Spleen (tissue), 11 donors: ENCODE data around the gene CDK8. TPM values are rescaled to one million over a fixed set of nuclear protein-coding genes. Genes with fewer than 3 reads are reported as not detected.

Experiments used
- DNase-seq: peaks from one replicate; pipeline ENCODE4 v3.0.0-alpha.2; 2020
- H3K27ac ChIP-seq, 8 donors: fragments of 200-600 bp; sonication (generic) in 7 of 8; 1 replicate in 4 of 8; 2 replicates in 4 of 8; pipeline versions ENCODE4 v1.5.0 to v1.8.0; 2016 to 2021; ENCODE audit warnings: inconsistent platforms in 4 of 8, mild to moderate bottlenecking in 4 of 8, moderate library complexity in 1 of 8
- H3K27me3 ChIP-seq, 7 donors: fragments of 200-600 bp; sonication (generic) in 6 of 7; replicated peaks in 1 of 7; 1 replicate in 4 of 7; 2 replicates in 3 of 7; pipeline versions ENCODE4 v1.5.0 to v1.8.0; 2016 to 2021; ENCODE audit warnings: inconsistent platforms in 3 of 7, mild to moderate bottlenecking in 1 of 7
- H3K36me3 ChIP-seq, 6 donors: fragments of 200-600 bp; sonication (generic) in 5 of 6; 1 replicate in 4 of 6; 2 replicates in 2 of 6; pipeline versions ENCODE4 v1.5.0 to v1.8.0; 2016 to 2021; ENCODE audit warnings: inconsistent platforms in 2 of 6
- H3K4me1 ChIP-seq, 6 donors: fragments of 200-600 bp; sonication (generic) in 5 of 6; 1 replicate in 3 of 6; 2 replicates in 3 of 6; pipeline versions ENCODE4 v1.5.0 to v1.8.0; 2016 to 2021; ENCODE audit warnings: inconsistent platforms in 3 of 6
- H3K4me3 ChIP-seq, 8 donors: fragments of 200-600 bp; sonication (generic) in 7 of 8; 1 replicate in 4 of 8; 2 replicates in 4 of 8; pipeline versions ENCODE4 v1.5.0 to v1.8.0; 2016 to 2021; ENCODE audit warnings: inconsistent platforms in 4 of 8, mild to moderate bottlenecking in 4 of 8, moderate library complexity in 2 of 8
- H3K9me3 ChIP-seq, 8 donors: fragments of 200-600 bp; sonication (generic) in 7 of 8; 1 replicate in 4 of 8; 2 replicates in 4 of 8; pipeline versions ENCODE4 v1.5.0 to v1.8.0; 2016 to 2021; ENCODE audit warnings: inconsistent platforms in 4 of 8
- CTCF ChIP-seq, 11 experiments: fragments of 200-600 bp in 7 of 11; fragments of 450-650 bp in 4 of 11; sonication (generic) in 4 of 11; IDR thresholded peaks in 8 of 11; conservative IDR thresholded peaks in 3 of 11; 1 replicate in 7 of 11; 2 replicates in 4 of 11; pipeline versions ENCODE4 v1.4.0 to v1.8.0; 2016 to 2021; ENCODE audit warnings: antibody characterized with exemption in 11 of 11, inconsistent platforms in 4 of 11, mild to moderate bottlenecking in 1 of 11
- POLR2A ChIP-seq, 3 donors: fragments of 450-650 bp; IDR thresholded peaks; one replicate each; pipeline ENCODE4 v1.5.1; 2017; ENCODE audit warnings: antibody characterized with exemption in 3 of 3, mild to moderate bottlenecking in 1 of 3
- POLR2AphosphoS5 ChIP-seq, 3 donors: sonication (generic); formaldehyde crosslinking; IDR thresholded peaks; one replicate each; pipeline ENCODE4 v1.5.1; 2017; ENCODE audit warnings: antibody characterized with exemption in 3 of 3
- WGBS, 5 donors: extraction: QIAGEN DNeasy Blood & Tissue Kit in 3 of 5; methylation state at CpG; one replicate each; pipeline versions ENCODE4 v1.1.5 to v1.1.7; 2013 to 2018; 5-methylcytosine and 5-hydroxymethylcytosine counted together
- intact Hi-C: fragments of 100-400 bp; cut with DNase I; formaldehyde crosslinking; loops from one replicate; pipeline ENCODE4 v1.15.0; 2023; ENCODE audit warnings: low total_unique reads
- polyA plus RNA-seq, 3 donors: library from polyadenylated mRNA; stranded (reverse); fragments of 200-250 nt; gene quantifications; one replicate each; pipeline ENCODE4 v1.2.1, GENCODE V29; 2013
- total RNA-seq, 7 donors: library from RNA; depleted of rRNA in 3 of 7; stranded (reverse); fragments of >200 nt in 3 of 7; fragmentation: NEBNext Ultra II Directional in 4 of 7; extraction: Animal tissue kit (Norgen Biotek cat#: 25700) in 4 of 7; gene quantifications; one replicate each; pipeline versions ENCODE4 v1.1.0 to v1.2.1, GENCODE V29; 2016 to 2021
- donor health status: healthy with polysubstance abuse.
- donor health status: DM: no; HTN: no; CAD: no; lungs with moderate emphysema.
- donor health status: DM: no; HTN: no; CAD: no.
- donor health status: Bipolar disorder and iron deficiency.
- donor health status: healthy.
- donor health status: DM: no; HTN: no; CAD: no.
- donor health status: DM: yes; HTN: yes; CAD: no.

Gene CDK8
- total and polyA plus RNA-seq, 10 donors = 7.8 to 16.4 (median 9.2) TPM

GRCh38 chr13:26236296-26236695 lies 17.6 kb upstream of the CDK8 start:
- intact Hi-C loops = no loop called here
- H3K27me3 ChIP-seq = peaks cover 0 to 5% (median 0%) of the 10 kb centered on the region in 7 donors
- H3K4me3 ChIP-seq = no peak overlapping the region
- no peaks in the 10 kb centered on the region for H3K4me1 ChIP-seq
- 27 to 59% (median 42%) methylated on average over 1 of the region's 1 CpG for WGBS, 5 donors
- no peaks in the 10 kb centered on the region for H3K9me3 ChIP-seq
- no peak for TF ChIP-seq CTCF (IDR thresholded peaks at IDR 0.05 in 8 of 11, conservative IDR thresholded peaks at IDR 0.05 in 3 of 11)
- no peak for TF ChIP-seq POLR2A (IDR thresholded peaks at IDR 0.05)
- no peak for TF ChIP-seq POLR2AphosphoS5 (IDR thresholded peaks at IDR 0.05)
- H3K36me3 ChIP-seq = no peaks in the 10 kb centered on the region
- no peak for DNase-seq
- H3K27ac ChIP-seq = no peak overlapping the region

GRCh38 chr13:26246154-26246553 lies 7.8 kb upstream of the CDK8 start:
- Histone ChIP-seq H3K9me3 (peaks cover 0 to 10% (median 5%) of the 10 kb centered on the region in 8 donors), H3K27ac (no peak overlapping the region), H3K27me3 (peaks cover 0 to 6% (median 0%) of the 10 kb centered on the region in 7 donors), H3K36me3 (no peaks in the 10 kb centered on the region), H3K4me1 (no peaks in the 10 kb centered on the region), H3K4me3 (no peak overlapping the region)
- TF ChIP-seq POLR2AphosphoS5 (IDR thresholded peaks at IDR 0.05) = no peak
- no peak for TF ChIP-seq CTCF (IDR thresholded peaks at IDR 0.05 in 8 of 11, conservative IDR thresholded peaks at IDR 0.05 in 3 of 11)
- no peak for TF ChIP-seq POLR2A (IDR thresholded peaks at IDR 0.05)
- intact Hi-C loops = no loop called here
- WGBS, 5 donors = 59 to 80% (median 71%) methylated on average over 5 of the region's 5 CpGs
- DNase-seq = no peak

GRCh38 chr13:26247011-26247410 lies 6.9 kb upstream of the CDK8 start:
- no peaks in the 10 kb centered on the region for H3K4me1 ChIP-seq

GRCh38 chr13:26247608-26248007 lies 6.3 kb upstream of the CDK8 start:
- Histone ChIP-seq H3K4me1 (no peaks in the 10 kb centered on the region), H3K27ac (no peak overlapping the region), H3K27me3 (peaks cover 0 to 6% (median 0%) of the 10 kb centered on the region in 7 donors), H3K36me3 (no peaks in the 10 kb centered on the region), H3K9me3 (peaks cover 0 to 3% (median under 1%) of the 10 kb centered on the region in 8 donors), H3K4me3 (no peak overlapping the region)
- TF ChIP-seq POLR2A (IDR thresholded peaks at IDR 0.05) = no peak
- no peak for TF ChIP-seq POLR2AphosphoS5 (IDR thresholded peaks at IDR 0.05)
- TF ChIP-seq CTCF (IDR thresholded peaks at IDR 0.05 in 8 of 11, conservative IDR thresholded peaks at IDR 0.05 in 3 of 11) = no peak
- 39 to 56% (median 52%) methylated on average over 3 of the region's 3 CpGs for WGBS, 5 donors
- intact Hi-C loops = no loop called here
- DNase-seq = no peak

More at GRCh38 chr13:26247011-26247410, 6.9 kb upstream of the CDK8 start:
- Histone ChIP-seq H3K27me3 (peaks cover 0 to 6% (median 0%) of the 10 kb centered on the region in 7 donors), H3K9me3 (peaks cover 0 to 9% (median 5%) of the 10 kb centered on the region in 8 donors), H3K36me3 (no peaks in the 10 kb centered on the region), H3K27ac (no peak overlapping the region), H3K4me3 (no peak overlapping the region)
- TF ChIP-seq POLR2AphosphoS5 (IDR thresholded peaks at IDR 0.05) = no peak
- no peak for TF ChIP-seq POLR2A (IDR thresholded peaks at IDR 0.05)
- no peak for TF ChIP-seq CTCF (IDR thresholded peaks at IDR 0.05 in 8 of 11, conservative IDR thresholded peaks at IDR 0.05 in 3 of 11)
- intact Hi-C loops = no loop called here
- DNase-seq = no peak
- WGBS, 5 donors = 73 to 79% (median 76%) methylated on average over 2 of the region's 2 CpGs
